Activated naive CD8-positive, alpha-beta T cell (primary cell): ENCODE measurements around the gene COPZ1.

Experiments
- H3K27ac Mint-ChIP-seq: one replicate; pipeline ENCODE4 v1.8.0; 2021; ENCODE audit warnings: mixed read lengths
- H3K27me3 Mint-ChIP-seq: one replicate; pipeline ENCODE4 v1.8.0; 2021; ENCODE audit warnings: mixed read lengths
- H3K36me3 Mint-ChIP-seq: one replicate; pipeline ENCODE4 v1.8.0; 2021; ENCODE audit warnings: mixed read lengths
- H3K4me1 Mint-ChIP-seq: one replicate; pipeline ENCODE4 v1.8.0; 2021; ENCODE audit warnings: low read depth, mixed read lengths
- H3K4me3 Mint-ChIP-seq: one replicate; pipeline ENCODE4 v1.8.0; 2021; ENCODE audit warnings: mild to moderate bottlenecking, mixed read lengths
- H3K9me3 Mint-ChIP-seq: one replicate; pipeline ENCODE4 v1.8.0; 2021; ENCODE audit warnings: low read depth, mixed read lengths

Gene COPZ1

GRCh38 chr12:54286042-54287030 is 38.6 kb upstream of the COPZ1 start:
- peak overlapping the region; percentile 38 for H3K4me3 Mint-ChIP-seq
- no peaks in the 10 kb centered on the region for H3K9me3 Mint-ChIP-seq
- H3K27me3 Mint-ChIP-seq = no peaks in the 10 kb centered on the region
- no peak overlapping the region for H3K27ac Mint-ChIP-seq
- H3K4me1 Mint-ChIP-seq = peaks cover 41% of the 10 kb centered on the region
- peaks cover 48% of the 10 kb centered on the region for H3K36me3 Mint-ChIP-seq

GRCh38 chr12:54287261-54288157 is 37.4 kb upstream of the COPZ1 start:
- Mint-ChIP-seq H3K4me1 (peaks cover 37% of the 10 kb centered on the region), H3K4me3 (peak overlapping the region; percentile 38), H3K27ac (peak overlapping the region; percentile 58), H3K36me3 (peaks cover 36% of the 10 kb centered on the region), H3K9me3 (no peaks in the 10 kb centered on the region), H3K27me3 (no peaks in the 10 kb centered on the region)

- H3K9me3 Mint-ChIP-seq = no peaks in the 10 kb centered on the region
- no peak overlapping the region for H3K4me3 Mint-ChIP-seq
- H3K27me3 Mint-ChIP-seq = no peaks in the 10 kb centered on the region
- H3K27ac Mint-ChIP-seq = no peak overlapping the region
- H3K36me3 Mint-ChIP-seq = no peaks in the 10 kb centered on the region
- H3K4me1 Mint-ChIP-seq = peaks cover under 1% of the 10 kb centered on the region
These were observed 32.6 kb upstream of the COPZ1 start for GRCh38 chr12:54292083-54292930.

DNA sequence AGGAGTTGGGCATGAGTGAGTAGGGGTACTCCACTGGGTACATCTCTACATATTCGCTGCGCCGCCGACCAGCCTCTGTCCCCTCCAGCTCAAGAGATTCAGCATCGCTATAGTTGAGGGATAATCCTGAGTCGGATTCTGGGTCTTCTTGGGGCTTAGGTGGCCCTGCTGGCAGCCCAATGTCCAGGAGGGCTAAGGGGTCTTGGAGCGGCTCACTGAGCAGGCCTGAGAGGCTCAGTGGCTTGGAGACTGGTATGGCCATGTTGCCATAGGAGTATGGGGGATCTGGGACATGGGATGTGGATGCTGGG is 32.0 kb upstream of the COPZ1 start:
- H3K27ac Mint-ChIP-seq = no peak overlapping the region
- no peaks in the 10 kb centered on the region for H3K27me3 Mint-ChIP-seq
- H3K36me3 Mint-ChIP-seq = no peaks in the 10 kb centered on the region
- no peaks in the 10 kb centered on the region for H3K9me3 Mint-ChIP-seq
- H3K4me3 Mint-ChIP-seq = no peak overlapping the region
- peaks cover 3% of the 10 kb centered on the region for H3K4me1 Mint-ChIP-seq

DNA sequence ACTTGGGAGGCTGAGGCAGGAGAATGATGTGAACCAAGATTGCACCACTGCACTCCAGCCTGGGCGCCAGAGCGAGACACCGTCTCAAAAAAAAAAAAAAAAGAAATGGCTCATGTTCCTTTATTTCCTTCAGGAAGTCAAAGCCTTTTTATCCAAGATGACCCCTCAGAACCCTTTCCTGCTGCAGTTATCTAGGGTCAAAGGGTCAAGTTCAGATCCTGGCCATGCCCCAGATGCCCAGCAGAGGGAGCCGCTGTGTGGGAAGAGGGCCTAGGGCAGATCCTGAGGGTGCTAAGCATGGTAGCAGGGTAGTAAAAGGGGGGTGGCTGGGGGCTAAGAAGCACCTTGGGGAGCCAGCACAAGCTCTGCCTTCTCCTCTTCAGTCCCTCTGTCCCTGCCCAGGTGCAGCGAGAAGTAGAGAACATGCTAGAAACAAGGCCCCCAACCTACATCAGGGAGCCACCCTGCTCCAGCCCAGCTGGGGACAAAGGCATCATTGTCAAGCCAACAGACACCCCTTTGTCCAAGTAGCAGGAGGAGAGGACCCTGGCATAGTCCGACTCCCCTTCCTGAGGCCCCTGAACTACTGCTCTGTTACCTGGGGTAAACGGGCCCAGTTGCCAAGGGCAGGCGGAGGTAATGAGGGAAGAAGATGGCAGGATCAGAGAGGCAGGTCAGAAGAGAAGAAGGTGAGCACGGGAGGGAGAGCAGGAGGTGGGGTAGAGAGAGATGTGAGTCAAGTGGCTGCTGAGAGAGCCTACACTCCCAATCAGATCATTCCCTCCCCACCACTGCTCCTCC is 30.6 kb upstream of the COPZ1 start:
- Mint-ChIP-seq H3K27ac (no peak overlapping the region), H3K27me3 (peaks cover 4% of the 10 kb centered on the region), H3K4me3 (no peak overlapping the region)

DNA sequence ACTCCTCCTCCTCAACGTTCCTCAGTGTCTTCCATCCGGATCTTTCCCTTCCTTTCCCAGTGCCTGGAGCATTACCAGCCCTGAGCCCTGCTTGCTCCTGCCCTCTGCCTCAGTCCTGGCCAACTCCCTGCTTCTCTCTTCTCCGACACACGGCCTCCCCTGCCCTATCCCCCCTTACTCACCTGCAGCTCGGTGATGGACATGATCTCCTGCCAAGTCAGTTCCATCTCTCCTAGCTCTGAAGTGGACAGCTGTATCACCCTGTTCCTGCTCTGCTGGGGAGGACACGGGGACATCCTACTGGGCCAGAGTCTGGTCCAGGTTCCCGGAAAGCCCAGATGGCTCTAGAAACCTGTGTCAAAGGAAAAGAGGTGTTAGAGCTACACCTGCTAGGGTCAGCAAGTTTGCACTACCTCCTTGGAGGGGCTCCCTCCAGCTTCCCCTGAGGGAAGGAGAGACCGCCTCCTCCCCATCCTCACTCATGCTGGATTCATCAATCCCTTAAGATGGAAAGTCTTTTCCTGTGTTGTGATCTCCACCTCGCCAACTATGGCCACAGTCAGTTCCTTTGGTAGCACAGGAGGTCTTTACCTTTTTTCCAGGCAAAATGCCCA is 29.9 kb upstream of the COPZ1 start:
- no peak overlapping the region for H3K27ac Mint-ChIP-seq
- H3K4me3 Mint-ChIP-seq = no peak overlapping the region
- H3K27me3 Mint-ChIP-seq = peaks cover 9% of the 10 kb centered on the region
- no peaks in the 10 kb centered on the region for H3K36me3 Mint-ChIP-seq
- no peaks in the 10 kb centered on the region for H3K9me3 Mint-ChIP-seq
- peaks cover 5% of the 10 kb centered on the region for H3K4me1 Mint-ChIP-seq

More for the DNA sequence above, 30.6 kb upstream of the COPZ1 start:
- Mint-ChIP-seq H3K9me3 (no peaks in the 10 kb centered on the region), H3K36me3 (no peaks in the 10 kb centered on the region), H3K4me1 (peaks cover 5% of the 10 kb centered on the region)

DNA sequence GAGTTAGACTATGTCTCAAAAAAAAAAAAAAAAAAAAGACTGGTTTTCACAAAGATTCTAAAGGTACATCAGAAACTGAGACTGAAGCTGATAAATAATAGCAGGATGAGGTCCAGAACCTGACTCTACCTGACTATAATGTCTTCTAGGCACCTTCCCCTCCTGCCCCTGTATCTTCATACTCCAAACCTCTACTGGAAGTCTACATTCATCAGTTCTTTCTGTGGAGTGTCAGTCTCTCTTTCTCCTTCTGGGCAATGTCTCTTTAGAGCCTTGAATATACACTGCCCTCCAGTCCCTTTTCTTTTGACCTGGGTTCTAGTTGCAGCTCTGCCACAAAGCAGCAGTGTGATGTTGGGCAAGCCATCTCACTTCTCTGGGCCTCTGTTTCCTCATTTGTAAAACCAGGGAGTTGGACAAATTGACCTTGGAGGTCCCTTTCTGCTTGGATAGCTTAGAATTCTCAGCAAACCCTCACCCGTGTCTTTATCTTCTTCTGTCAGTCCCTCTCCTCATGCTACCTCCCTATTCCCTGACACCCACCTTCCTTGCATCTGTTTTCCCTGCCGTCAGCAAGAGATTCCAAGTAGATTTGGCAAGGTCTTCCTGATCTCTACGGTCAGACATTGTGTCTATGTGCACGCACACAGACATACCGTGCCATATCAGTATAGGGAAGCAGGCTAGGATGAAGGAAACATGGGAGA is 28.4 kb upstream of the COPZ1 start:
- Mint-ChIP-seq H3K4me1 (peaks cover 10% of the 10 kb centered on the region), H3K27ac (no peak overlapping the region), H3K4me3 (no peak overlapping the region), H3K36me3 (no peaks in the 10 kb centered on the region), H3K9me3 (no peaks in the 10 kb centered on the region), H3K27me3 (peaks cover 15% of the 10 kb centered on the region)

DNA sequence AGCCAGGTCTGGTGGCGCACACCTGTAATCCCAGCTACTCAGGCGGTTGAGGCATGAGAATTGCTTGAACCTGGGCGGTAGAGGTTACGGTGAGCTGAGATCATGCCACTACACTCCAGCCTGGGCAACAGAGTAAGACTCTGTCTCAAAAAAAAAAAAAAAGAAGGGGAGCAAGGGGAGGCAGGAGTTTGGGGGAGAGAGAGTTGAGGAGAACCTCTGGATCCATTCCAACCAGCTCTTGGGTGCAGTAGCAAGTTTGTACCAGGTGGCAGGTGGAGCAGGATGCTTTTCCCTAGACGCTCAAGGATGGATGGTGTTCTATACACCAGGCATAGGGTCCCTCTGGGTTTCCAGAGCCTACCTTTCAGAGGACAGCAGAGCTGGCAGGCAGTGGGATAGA is 26.0 kb upstream of the COPZ1 start:
- H3K27me3 Mint-ChIP-seq = peaks cover 26% of the 10 kb centered on the region

GRCh38 chr12:54299515-54300224 is 25.3 kb upstream of the COPZ1 start:
- Mint-ChIP-seq H3K9me3 (no peaks in the 10 kb centered on the region), H3K36me3 (no peaks in the 10 kb centered on the region), H3K27ac (no peak overlapping the region), H3K4me1 (peaks cover 10% of the 10 kb centered on the region), H3K4me3 (peak overlapping the region; percentile 14), H3K27me3 (peaks cover 26% of the 10 kb centered on the region)

More for the DNA sequence above, 26.0 kb upstream of the COPZ1 start:
- H3K4me1 Mint-ChIP-seq = peaks cover 10% of the 10 kb centered on the region
- H3K9me3 Mint-ChIP-seq = no peaks in the 10 kb centered on the region
- no peak overlapping the region for H3K4me3 Mint-ChIP-seq
- no peaks in the 10 kb centered on the region for H3K36me3 Mint-ChIP-seq
- no peak overlapping the region for H3K27ac Mint-ChIP-seq

DNA sequence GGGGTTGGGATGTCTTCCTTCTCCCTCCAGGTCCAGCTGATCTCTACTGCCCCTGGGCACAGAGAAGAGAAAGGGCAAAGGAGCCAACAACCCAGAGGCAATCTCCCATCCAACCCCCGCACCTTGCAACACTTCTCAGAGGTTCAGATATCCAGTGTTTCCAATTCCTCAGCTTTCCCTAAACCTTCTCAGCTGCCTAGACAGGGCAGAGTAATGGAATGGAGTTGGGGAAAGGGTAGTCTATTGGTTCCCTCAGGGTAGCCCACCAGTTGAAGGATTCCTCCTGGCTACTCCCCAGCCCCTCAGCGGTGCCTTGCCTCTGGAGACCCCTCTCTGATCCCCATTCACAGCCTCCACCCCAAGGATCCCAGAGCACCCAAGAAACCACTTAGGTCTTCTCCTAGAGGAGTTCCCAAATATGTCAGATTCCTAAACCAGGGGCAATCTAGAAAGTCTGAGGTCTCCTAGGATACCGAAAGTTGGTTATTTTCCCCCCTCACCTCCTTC is 24.7 kb upstream of the COPZ1 start:
- Mint-ChIP-seq H3K9me3 (no peaks in the 10 kb centered on the region), H3K4me1 (peaks cover 10% of the 10 kb centered on the region), H3K27me3 (peaks cover 26% of the 10 kb centered on the region), H3K36me3 (no peaks in the 10 kb centered on the region), H3K4me3 (peak overlapping the region; percentile 48), H3K27ac (no peak overlapping the region)

- Mint-ChIP-seq H3K27me3 (peaks cover 26% of the 10 kb centered on the region), H3K9me3 (no peaks in the 10 kb centered on the region), H3K4me3 (peak within 1 kb of the TSS; percentile 48), H3K4me1 (peaks cover 10% of the 10 kb centered on the region), H3K36me3 (no peaks in the 10 kb centered on the region), H3K27ac (no peak within 1 kb of the TSS)
These were observed 24.1 kb upstream of the COPZ1 start, which contains the start of gene NFE2 for GRCh38 chr12:54300732-54301427. Gene NFE2, minus strand, starts transcription at chr12:54301015. Its CDS starts 5,767 bp downstream, at chr12:54295248.
